CD4-positive, alpha-beta T cell treated with Interleukin-6 for 4 hours (primary cell): ENCODE measurements around the gene PAPLN.

ENCODE experiments used
- DNase-seq: peaks from one replicate; pipeline ENCODE4 v3.0.0-alpha.2; 2020; ENCODE audit warnings: mixed read lengths

Gene PAPLN

DNA sequence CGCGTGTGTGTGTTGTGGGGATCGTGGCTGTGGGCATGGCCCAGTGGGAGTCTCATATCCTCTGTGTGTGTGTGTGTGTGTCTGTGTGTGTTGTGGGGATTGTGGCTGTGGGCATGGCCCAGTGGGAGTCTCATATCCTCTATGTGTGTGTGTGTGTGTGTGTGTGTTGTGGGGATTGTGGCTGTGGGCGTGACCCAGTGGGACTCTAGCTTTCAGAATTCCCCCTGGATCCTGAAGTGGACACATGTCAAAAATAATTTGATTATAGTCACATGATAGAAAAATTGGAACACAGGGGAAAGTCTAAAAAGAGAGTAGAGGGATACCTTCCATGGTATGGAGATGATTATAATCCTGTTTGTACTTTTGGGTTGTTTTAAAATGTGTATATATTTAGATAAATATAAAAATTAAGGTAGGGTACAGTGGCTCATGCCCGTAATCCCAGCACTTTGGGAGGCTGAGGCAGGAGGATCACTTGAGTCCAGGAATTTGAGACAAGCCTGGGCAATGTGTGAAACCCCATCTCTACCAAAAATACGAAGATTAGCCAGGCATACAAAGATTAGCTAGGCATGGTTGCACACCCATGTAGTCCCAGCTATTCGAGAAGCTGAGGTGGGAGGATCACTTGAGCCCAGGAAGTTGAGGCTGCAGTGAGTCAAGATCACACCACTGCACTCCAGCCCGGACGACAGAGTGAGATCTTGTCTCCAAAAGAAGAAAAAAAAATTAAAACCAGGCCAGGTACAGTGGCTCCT lies 11.0 kb downstream of the PAPLN start:
- DNase-seq = no peak

DNA sequence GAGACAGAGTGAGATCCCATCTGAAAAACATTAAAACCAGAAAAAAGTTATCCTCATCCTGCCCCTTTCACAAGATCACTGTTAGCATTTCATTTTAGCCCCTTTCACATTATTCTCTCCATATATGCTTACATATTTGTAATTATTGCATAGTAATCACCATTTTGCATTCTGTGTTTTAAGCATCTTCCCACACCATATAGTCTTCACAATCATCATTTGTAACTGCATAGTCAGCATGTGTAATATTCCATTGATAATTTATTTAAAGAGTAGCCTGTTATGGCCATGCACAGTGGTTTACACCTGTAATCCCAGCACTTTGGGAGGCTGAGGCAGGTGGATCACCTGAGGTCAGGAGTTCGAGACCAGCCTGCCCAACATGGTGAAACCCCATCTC lies 11.8 kb downstream of the PAPLN start:
- no peak for DNase-seq

DNA sequence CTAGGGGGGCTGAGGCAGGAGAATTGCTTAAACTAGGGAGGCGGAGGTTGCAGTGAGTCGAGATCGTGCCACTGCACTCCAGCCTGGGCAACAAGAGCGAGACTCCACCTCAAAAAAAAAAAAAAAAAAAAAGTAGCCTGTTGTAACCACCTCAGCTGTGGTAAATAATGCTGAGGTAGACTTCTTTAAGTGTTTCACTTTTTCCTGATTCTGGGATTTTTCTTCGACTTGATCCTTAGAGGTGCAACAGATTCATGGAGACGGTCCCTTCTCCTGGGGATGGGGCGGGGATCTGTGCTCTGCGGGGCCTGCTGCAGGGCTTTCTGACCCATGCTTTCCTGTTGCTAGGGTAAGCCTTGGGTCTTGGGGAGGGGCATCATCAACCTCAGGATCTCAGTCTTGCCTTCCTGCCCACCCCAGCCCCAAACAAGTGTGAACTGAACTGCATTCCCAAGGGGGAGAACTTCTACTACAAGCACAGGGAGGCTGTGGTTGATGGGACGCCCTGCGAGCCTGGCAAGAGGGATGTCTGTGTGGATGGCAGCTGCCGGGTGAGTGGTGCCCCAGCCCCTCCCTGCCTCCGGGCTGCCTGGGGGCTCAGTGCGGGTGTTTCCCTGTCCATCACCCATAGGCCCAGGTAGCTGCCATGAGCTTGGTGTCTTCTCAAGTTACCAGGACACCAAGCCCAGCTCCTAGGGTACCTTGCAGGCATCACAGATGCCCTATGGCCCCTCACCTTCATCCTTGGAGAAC lies 12.4 kb downstream of the PAPLN start:
- DNase-seq = no peak

DNA sequence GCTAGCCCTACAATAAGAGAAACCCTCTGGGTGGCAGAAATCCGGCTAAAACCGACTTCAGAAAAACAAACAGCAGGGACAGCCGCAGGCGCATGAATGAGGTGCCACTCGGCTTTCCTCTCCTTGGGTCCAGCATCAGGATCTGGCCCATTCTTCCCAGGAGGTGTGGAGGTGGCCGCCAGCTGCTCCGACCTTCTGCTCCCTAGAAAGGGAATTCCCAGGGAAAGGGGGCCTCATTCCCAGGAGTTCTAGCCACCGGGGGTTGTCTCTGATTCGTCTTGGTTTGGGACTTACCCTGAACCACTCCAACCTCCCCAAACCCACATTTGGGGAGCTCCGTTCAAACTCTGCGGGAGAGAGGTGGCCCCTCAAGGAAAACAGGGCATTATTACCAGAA lies 13.0 kb downstream of the PAPLN start:
- no peak for DNase-seq

DNA sequence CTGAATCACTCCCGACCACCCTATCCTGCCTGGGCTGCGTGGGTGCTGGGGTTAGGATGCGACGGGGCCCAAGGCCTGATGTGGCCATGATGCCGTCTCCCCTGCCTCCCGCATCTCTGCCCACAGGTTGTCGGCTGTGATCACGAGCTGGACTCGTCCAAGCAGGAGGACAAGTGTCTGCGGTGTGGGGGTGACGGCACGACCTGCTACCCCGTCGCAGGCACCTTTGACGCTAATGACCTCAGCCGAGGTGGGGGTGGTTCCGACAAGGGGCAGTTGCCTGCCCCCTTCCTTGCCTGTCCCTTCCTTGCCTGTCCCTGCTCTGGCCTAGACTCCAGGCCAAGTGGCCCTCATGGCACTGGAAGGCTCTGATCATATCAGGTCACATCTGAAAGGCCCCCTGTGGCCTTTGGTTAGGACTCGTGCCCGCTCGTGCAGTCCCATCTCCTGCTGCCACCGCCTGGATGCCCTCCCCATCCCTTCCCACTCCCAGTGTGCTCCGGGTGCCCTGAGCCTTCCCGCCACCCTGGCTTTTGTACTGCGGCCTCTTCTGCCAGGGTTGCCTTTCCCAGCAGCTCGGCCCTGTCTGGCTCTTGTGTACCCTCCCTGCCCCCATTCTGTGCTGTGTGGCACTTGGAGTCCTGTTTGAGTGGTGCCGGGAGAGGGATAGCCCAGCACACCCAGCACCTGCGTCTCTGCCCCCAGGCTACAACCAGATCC lies 13.6 kb downstream of the PAPLN start:
- no peak for DNase-seq

DNA sequence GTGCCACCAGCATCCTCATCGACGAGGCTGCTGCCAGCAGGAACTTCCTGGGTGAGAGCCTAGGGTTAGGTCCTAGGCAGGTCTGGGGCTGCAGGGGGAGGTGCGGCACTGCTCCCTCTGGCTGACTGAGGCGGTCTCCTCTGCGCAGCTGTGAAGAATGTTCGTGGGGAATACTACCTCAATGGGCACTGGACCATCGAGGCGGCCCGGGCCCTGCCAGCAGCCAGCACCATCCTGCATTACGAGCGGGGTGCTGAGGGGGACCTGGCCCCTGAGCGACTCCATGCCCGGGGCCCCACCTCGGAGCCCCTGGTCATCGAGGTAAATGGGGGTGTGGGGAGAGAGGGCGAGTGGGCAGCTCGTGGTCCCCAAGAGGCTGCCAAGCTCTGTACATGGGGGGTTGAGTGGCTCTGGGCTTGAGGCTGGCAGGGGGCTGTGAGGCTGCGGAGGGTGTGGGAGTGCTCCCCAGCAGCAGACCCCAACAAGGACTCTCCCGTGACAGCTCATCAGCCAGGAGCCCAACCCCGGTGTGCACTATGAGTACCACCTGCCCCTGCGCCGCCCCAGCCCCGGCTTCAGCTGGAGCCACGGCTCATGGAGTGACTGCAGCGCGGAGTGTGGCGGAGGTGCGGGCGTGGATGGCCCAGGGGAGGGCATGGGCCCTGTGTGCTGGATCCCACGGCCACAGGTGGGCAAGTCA lies 14.4 kb downstream of the PAPLN start:
- no peak for DNase-seq

DNA sequence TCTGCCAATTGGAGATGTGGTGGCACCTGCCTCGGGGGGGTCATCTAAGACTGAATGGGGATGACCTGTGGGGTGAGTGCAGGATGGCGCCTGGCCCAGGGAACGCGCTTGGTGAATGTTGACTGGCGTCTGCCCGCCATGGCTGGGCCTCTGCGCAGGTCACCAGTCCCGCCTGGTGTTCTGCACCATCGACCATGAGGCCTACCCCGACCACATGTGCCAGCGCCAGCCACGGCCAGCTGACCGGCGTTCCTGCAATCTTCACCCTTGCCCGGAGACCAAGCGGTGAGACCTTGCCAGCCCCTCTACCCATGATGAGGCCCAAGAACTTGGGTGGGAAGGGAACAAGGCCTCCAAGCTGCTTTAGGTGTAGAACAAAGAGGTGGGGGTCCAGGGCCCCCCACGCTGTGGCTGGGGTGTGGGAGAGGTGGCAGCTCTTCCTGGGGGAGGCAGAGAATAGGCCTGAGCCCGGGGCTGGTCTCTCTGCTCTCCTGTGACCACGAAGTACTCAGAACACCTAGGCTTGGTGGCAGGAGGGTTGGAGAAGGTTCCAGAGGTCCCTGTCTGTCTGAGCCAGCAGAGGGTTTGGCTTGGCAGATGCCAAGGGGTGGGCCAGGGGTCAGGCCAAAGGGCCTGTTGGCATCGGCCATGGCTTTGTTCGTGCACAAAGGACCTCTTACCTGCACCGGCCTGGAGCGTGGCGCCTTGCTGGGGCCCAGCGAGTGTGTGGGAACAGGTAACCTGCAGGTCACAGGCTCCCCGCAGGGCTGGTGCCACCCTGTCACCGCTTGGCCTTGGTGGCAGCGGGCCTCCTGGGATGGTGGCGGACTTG lies 15.4 kb downstream of the PAPLN start:
- DNase-seq = no peak

DNA sequence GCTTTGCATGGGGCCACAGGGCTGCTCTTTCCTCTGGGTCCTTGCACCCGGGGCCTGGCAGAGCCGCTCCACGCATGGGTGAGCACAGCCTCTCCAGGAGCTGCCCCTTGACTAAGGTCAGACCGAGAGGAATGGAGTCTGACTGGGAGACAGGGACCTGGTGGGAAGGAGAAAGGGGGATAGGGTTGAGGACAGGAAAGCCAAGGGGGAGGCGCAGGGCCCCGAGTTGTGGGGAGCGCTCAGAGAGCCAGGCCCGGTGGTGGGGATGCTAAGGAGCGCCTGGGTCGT lies 16.0 kb downstream of the PAPLN start:
- DNase-seq = no peak

DNA sequence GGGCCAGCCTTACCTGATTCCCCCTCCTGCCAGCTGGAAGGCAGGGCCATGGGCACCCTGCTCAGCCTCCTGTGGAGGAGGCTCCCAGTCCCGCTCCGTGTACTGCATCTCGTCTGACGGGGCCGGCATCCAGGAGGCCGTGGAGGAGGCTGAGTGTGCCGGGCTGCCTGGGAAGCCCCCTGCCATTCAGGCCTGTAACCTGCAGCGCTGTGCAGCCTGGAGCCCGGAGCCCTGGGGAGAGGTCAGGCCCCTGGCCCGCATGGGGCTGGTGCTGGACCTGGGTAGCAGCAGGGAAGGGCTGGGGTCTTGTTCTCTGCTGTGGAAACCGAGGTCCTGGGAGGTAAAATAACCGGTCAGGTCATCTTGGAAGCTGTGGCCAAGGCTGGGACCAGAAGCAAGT lies 16.4 kb downstream of the PAPLN start:
- no peak for DNase-seq

DNA sequence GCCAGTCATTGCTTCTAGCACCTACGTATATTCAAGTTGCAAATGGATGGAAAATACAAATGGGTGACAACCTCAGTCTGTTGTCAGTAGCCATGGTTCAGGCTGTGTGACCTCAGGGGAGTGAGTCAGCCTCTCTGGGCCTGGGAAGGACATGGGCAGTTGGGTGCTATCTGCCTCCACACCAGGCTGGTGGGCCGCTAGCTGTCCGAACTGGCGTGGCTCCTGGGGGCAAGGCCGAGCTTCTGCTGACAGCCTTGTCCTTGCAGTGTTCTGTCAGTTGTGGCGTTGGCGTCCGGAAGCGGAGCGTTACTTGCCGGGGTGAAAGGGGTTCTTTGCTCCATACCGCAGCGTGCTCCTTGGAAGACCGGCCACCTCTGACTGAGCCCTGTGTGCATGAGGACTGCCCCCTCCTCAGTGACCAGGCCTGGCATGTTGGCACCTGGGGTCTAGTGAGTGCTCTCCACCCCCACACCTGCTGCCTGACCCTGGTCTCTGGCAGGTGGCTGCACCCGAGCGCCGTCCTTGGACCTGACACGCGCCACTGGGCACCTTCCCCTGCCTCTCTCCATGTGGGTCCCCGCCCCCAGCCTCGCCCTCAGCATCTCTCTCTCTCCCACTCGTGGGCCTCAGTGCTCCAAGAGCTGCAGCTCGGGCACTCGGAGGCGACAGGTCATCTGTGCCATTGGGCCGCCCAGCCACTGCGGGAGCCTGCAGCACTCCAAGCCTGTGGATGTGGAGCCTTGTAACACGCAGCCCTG lies 17.1 kb downstream of the PAPLN start:
- DNase-seq = no peak

DNA sequence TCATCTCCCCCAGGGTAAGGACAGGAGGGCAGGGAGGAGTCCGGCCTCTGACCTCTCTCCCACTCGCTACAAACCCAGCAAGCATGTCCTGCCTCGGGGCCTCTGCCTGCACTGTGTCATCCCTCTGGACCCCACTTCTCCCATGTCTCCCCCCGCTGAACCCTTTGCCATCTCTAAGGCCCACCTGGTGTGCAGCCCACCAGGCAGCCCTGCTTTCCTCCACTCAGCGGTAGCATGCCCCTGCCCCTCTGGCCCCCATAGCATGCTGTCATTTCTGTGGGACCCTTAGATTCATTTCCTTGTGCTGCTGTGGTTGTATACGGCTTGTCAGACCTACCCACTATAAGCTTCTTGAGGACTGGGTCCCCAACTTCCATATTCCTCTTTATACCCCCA lies 17.7 kb downstream of the PAPLN start:
- no peak for DNase-seq

DNA sequence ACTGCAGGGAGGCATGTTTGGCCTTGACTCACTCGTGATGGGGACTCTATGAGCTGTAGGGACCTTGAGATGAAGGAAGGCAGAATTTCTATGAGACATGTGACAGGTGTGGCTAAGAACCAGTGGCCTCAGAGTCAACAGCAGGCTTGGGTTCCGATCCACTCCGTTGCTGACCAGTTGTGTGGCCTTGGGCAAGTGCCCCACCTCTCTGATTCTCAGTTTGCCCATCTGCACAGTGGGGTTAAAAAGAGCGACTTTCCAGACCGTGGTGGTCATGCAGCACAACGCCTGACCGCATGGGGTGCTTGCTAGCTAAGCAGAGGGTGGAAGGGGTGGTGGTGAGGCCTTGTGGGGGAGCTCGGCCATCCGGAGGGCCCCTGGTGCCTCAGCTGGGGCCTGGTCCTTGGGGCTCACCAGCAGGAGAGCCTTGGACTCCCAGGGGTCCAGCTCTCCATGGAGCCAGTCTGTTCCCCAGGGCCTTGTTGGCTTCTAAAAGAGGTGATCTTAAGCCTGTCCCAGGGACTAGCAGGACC lies 18.5 kb downstream of the PAPLN start:
- no peak for DNase-seq

DNA sequence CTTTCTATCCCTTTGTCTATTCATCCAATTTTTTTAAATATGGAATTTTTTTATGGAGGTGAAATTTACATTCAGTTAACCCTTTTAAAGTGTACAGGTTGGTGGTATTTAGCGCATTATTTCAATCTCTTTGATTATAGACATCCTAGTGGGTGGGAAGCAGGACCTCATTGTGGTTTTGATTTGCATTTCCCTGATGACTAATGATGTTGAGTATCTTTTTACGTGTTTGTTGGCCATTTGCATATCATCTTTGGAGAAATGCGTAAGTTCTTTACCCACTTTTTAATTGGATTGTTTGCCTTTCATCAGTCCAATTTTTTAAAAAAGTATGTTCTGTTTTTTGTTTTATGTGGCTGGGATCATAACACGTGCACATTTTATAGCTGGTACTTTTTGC lies 20.8 kb downstream of the PAPLN start:
- no peak for DNase-seq

DNA sequence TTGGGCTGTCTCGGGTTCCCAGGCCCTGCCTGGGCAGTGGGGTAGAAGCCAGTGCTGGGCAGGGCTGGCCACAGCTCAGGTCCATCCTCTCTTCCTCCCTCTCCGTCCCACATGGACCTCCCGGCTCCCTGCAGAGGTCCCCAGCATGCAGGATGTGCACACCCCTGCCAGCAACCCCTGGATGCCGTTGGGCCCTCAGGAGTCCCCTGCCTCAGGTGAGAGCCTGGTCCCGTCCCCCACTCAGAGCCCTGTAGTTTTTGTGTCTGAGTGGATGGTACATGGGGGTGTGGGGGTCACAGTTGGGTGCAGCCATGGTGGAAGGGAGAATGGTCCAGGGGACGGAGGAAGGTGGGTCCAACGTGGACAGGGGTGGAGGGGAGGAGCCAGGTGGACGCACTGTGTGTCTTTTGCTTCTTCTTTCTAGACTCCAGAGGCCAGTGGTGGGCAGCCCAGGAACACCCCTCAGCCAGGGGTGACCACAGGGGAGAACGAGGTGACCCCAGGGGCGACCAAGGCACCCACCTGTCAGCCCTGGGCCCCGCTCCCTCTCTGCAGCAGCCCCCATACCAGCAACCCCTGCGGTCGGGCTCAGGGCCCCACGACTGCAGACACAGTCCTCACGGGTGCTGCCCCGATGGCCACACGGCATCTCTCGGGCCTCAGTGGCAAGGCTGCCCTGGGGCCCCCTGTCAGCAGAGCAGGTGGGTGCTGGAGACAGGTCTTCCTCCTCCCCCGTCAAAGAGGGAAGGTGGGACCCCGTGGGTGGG lies 21.7 kb downstream of the PAPLN start:
- DNase-seq = no peak

DNA sequence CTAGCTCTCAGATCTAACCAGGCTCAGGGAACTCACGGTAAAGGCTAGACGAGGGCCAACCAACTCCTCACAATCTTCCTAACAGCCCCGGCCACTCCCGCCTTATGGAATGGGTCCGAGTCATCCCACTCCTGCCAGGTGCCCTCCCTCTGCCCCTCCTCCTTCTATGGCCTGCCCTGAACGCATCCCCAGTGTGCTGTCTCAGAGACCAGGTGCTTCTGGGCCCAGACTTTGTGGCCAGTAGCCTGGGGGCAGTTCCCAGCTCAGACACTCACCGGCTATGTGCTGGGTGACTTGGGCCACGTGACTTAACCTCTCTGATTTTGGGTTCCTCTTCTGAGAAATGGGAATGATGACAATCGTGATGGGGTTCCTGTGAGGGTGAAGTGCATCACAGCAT lies 22.5 kb downstream of the PAPLN start:
- no peak for DNase-seq

DNA sequence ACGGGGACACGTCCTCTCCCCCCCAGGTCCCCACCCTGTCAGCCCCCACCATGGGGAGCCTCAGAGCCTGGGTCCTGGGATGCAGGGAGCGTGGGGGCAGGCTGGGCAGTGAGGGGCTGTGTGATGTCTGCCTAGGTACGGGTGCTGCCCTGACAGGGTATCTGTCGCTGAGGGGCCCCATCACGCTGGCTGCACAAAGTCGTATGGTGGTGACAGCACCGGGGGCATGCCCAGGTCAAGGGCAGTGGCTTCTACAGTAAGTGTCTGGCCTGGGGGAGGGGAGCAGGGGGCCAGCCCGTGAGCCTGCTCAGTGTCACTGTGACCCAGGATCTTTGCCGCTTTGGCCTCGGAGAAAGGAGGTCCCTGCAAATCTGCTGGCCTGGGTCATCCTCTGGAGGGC lies 23.3 kb downstream of the PAPLN start:
- no peak for DNase-seq

DNA sequence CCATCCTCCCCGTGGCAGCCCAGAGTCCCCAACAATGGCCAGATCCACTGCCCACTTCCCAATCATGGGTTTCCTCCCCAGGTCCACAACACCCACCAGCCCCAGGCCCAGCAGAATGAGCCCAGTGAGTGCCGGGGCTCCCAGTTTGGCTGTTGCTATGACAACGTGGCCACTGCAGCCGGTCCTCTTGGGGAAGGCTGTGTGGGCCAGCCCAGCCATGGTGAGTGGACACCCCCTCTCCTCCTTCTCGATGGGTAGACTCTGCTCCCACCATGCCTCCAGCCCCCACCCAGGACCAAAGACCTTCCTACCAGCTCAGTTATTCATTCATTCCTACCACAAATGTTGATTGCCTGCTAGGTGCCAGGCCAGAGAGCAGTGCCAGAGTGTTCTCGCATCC lies 23.8 kb downstream of the PAPLN start:
- DNase-seq = no peak

DNA sequence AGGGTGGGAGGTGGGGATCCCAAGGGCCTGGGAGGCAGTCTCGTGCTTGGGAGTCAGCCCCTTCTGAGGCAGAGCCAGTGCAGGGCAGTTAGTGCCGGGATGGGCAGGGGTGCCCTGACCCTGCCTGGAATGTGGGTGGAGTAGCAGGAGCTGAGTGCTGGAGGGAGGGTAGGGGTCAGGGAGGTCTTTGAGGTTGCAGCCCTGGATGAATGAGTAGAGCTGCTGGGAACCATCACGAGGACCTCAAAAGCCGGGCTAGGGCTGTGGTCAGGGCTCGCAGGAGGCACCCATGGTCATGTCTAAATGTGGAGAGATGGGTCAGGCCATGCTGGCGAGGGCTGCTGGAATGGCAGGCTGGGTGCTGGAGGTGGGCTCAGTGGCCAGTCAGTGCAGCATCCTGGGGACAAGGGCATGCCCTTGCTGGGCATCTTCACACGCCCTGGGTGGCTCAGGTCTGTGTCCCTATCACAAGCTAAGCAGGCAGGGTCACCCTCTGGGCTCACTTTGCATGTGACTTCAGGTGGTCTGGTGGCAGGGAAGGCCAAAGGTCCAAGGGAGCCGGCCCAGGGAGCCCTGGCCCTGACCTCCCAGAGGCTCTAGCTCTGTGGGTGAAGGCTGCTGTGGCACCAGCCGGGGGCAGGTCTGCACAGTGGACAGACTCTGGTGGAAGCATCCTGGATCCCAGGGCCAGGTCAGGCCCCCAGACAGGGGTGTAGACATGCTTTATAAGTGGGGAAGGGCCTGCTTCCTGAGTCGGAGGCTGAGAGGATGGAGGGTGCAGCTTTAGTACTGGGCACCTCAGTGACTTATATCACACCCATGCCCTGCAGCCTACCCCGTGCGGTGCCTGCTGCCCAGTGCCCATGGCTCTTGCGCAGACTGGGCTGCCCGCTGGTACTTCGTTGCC lies 24.5 kb downstream of the PAPLN start:
- no peak for DNase-seq

DNA sequence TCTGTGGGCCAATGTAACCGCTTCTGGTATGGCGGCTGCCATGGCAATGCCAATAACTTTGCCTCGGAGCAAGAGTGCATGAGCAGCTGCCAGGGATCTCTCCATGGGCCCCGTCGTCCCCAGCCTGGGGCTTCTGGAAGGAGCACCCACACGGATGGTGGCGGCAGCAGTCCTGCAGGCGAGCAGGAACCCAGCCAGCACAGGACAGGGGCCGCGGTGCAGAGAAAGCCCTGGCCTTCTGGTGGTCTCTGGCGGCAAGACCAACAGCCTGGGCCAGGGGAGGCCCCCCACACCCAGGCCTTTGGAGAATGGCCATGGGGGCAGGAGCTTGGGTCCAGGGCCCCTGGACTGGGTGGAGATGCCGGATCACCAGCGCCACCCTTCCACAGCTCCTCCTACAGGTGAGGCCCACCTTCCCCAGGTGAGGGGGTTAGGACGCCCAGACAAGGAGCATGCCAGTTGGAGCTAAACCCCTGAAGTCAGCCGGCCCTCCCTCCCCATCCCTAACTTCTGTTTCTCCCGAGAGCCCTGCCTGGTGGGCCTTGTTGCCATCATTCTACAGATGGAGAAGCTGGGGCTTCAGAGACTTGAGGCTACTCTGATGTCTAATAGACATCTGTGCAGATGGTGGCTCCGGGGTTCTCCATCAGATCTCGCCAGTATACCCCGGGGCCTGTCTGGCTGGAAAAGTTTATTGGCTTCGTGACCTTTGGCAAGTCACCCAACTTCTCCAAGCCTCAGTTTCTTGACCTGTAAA lies 25.3 kb downstream of the PAPLN start:
- no peak for DNase-seq
